Muscle layer of colon (tissue), 2 donors: ENCODE measurements around the gene LRRC8D.

Source experiments
- H3K27ac ChIP-seq: one replicate; pipeline ENCODE4 v1.7.0; 2013; ENCODE audit warnings: low read depth, mild to moderate bottlenecking, low read length, moderate library complexity
- H3K27me3 ChIP-seq, 2 donors: one replicate each; pipeline ENCODE4 v1.7.0; 2013; ENCODE audit warnings: low read length in 2 of 2, mild to moderate bottlenecking in 2 of 2; ENCODE audit not compliant: insufficient read depth in 2 of 2, control insufficient read depth in 1 of 2
- H3K36me3 ChIP-seq: one replicate; pipeline ENCODE4 v1.7.0; 2013; ENCODE audit warnings: mild to moderate bottlenecking, low read length; ENCODE audit not compliant: insufficient read depth
- H3K4me1 ChIP-seq: one replicate; pipeline ENCODE4 v1.7.0; 2013; ENCODE audit warnings: mild to moderate bottlenecking, low read length; ENCODE audit not compliant: insufficient read depth
- H3K4me3 ChIP-seq, 2 donors: one replicate each; pipeline ENCODE4 v1.7.0; 2013; ENCODE audit warnings: low read length in 2 of 2, low read depth in 1 of 2, mild to moderate bottlenecking in 1 of 2, moderate library complexity in 1 of 2
- H3K9ac ChIP-seq: one replicate; pipeline ENCODE4 v1.7.0; 2013; ENCODE audit warnings: low read length
- H3K9me3 ChIP-seq: one replicate; pipeline ENCODE4 v1.7.0; 2013; ENCODE audit warnings: mild to moderate bottlenecking, low read length
- donor health status: abdominal sarcoma.
- donor health status: Adenocarcinoma of cecum.

LRRC8D gene

DNA sequence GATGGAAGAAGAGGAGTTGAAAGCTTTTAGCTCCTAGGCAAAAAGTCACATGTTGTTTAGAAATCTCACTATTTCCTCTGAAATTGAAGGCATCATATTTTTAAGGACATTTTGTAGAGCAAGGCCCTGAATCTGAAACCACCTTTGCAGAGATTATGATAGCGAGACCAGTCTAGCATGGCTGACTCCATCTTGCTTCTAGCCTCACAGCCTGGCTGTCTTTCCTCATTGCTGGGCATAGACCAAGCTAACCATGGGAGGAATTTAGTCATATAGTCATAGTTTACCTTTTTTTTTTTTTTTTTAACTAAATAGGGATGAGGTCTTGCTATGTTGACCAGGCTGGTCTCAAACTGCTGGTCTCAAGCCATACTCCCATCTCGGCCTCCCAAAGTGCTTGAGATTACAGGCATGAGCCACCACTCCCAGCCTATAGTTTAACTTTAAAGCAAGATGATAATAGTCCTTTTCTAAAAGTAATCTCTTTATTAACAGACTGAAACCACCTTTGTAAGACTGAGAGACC lies 131.8 kb downstream of the LRRC8D start:
- Histone ChIP-seq H3K9me3 (no peaks in the 10 kb centered on the region), H3K27me3 (no peaks in the 10 kb centered on the region)

DNA sequence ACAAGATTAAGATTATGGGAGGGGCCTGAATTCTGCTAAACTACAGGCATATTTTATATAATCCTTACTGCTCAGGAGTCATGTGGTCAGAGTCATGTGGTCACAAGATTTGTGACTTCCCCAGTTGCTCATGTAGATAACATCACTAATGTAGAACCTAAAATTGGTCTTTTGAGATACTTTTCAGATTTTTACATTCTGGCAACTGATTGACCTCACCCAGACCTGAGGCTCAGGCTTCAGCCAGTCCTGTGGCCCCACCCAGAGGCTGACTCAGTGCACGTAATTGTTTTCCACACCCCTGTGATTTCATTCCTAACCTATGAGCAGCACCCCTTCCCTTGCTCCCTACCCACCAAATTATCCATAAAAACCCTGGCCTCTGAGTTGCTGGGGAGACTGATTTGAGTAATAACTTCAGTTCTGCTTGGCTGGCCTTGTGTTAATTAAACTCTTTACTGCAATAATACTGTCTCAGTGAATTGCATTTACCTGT lies 132.3 kb downstream of the LRRC8D start:
- no peaks in the 10 kb centered on the region for H3K9me3 ChIP-seq
- H3K4me3 ChIP-seq, result no peak overlapping the region
- H3K27me3 ChIP-seq, result no peaks in the 10 kb centered on the region
- no peaks in the 10 kb centered on the region for H3K36me3 ChIP-seq
- H3K9ac ChIP-seq, result no peak overlapping the region
- no peak overlapping the region for H3K27ac ChIP-seq
- no peaks in the 10 kb centered on the region for H3K4me1 ChIP-seq

More for the DNA sequence above, 131.8 kb downstream of the LRRC8D start:
- Histone ChIP-seq H3K27ac (no peak overlapping the region), H3K4me3 (no peak overlapping the region), H3K9ac (no peak overlapping the region), H3K36me3 (no peaks in the 10 kb centered on the region), H3K4me1 (no peaks in the 10 kb centered on the region)

DNA sequence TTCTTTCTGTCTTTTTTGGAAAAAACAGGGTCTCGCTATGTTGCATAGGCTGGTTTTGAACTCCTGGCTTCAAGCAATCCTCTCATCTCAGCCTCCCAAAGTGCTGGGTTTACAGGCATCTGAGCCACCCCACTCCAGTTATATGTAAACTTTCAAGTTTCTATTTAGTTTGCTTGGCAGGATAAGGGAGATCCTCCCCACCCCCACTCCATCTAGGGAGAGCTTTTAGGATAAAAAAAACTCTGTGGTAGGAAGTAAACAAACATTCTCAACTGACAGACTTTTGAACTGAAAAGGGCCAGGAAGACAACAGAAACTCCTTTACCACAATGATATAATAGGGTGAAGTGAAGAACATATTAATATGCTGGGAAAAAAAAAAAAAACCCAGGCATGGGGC lies 133.1 kb downstream of the LRRC8D start:
- Histone ChIP-seq H3K27me3 (no peaks in the 10 kb centered on the region), H3K9ac (no peak overlapping the region), H3K27ac (no peak overlapping the region), H3K4me1 (no peaks in the 10 kb centered on the region), H3K9me3 (no peaks in the 10 kb centered on the region), H3K36me3 (no peaks in the 10 kb centered on the region), H3K4me3 (no peak overlapping the region)

DNA sequence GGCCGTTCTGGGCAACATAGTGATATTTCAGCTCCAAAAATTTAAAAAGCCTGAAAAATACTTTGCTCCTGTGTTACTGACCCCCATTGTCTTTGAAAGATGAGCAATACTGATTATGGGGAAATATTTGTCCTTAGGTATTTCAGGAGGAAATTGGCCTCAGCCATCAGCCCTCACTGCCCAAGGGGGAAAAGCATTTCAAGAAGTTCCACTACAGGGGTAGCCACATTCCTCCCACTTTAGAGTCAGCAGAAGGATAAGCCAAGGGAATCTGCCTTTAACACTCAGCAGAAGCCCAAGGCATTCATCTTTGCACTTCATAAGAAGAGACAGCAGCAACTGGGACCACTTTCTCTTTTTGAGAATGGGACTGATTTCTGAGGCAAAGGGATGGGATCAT lies 133.6 kb downstream of the LRRC8D start:
- H3K4me1 ChIP-seq, result no peaks in the 10 kb centered on the region
- H3K27me3 ChIP-seq, result no peaks in the 10 kb centered on the region
- H3K9ac ChIP-seq, result no peak overlapping the region
- H3K27ac ChIP-seq, result no peak overlapping the region
- H3K36me3 ChIP-seq, result no peaks in the 10 kb centered on the region
- H3K4me3 ChIP-seq, result no peak overlapping the region
- H3K9me3 ChIP-seq, result no peaks in the 10 kb centered on the region

DNA sequence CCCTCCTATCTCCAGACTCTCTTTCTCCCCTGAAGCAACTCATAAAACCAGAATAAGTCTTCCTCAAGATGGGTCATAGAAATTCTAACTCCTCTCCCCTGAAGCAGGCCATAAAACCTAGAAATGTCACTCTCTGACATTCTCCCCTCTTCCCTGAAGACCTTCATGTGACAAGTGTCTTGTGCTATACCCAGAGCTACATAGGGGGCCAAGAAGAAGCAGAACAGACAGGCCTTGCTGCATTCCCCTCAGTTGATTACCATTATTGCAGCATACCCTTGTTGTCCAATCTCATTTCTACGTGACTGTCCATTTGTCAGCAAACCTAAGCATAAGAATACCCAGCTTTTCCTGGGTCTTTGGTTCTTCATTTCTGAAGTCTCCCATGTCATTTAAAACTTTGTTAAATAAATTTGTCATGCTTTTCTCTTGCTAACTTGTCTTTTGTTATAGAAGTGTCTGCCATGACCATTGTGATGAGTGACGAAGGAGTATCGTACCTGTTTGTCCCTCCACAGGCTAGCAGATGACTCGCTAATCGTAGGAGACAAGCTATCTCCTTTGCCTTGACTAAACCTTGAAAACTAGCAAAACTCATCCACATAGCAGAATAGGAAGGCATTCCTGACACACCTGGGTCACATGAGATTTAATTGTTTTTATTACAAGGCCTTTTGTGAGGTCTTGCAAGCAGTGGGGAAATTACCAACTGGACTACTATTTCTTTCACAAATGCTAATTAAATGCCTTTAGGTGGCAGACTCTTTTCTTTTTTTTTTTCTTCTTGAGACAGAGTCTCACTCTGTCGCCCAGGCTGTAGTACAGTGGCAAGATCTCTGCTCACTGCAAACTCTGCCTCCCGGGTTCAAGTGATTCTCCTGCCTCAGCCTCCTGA lies 134.7 kb downstream of the LRRC8D start:
- no peaks in the 10 kb centered on the region for H3K36me3 ChIP-seq
- no peak overlapping the region for H3K4me3 ChIP-seq

DNA sequence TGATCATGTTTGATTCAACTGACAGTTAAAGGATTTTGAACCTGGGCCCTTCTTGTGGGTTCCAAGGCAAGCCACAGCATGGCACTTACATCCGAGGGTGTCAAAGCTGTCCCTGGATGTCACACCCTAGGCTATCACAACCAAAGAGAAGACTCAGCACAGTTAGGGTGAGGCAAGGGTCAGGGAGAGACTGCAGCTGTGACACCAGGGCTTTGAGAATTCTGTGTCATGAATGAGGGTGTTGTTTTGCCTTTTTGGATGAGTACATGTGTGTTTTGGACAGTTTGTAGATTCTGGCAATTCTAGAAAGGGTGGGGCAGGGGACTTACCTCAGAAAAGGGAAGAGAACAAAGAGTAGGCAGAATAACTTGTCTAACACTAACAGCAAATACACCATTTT lies 136.3 kb downstream of the LRRC8D start:
- H3K27ac ChIP-seq, result no peak overlapping the region
- no peak overlapping the region for H3K9ac ChIP-seq
- H3K4me3 ChIP-seq, result no peak overlapping the region
- H3K36me3 ChIP-seq, result no peaks in the 10 kb centered on the region
- H3K4me1 ChIP-seq, result peaks cover 3% of the 10 kb centered on the region
- H3K9me3 ChIP-seq, result no peaks in the 10 kb centered on the region
- no peaks in the 10 kb centered on the region for H3K27me3 ChIP-seq

More for the DNA sequence above, 134.7 kb downstream of the LRRC8D start:
- H3K4me1 ChIP-seq, result no peaks in the 10 kb centered on the region
- H3K27me3 ChIP-seq, result no peaks in the 10 kb centered on the region
- H3K9ac ChIP-seq, result no peak overlapping the region
- no peak overlapping the region for H3K27ac ChIP-seq
- no peaks in the 10 kb centered on the region for H3K9me3 ChIP-seq

DNA sequence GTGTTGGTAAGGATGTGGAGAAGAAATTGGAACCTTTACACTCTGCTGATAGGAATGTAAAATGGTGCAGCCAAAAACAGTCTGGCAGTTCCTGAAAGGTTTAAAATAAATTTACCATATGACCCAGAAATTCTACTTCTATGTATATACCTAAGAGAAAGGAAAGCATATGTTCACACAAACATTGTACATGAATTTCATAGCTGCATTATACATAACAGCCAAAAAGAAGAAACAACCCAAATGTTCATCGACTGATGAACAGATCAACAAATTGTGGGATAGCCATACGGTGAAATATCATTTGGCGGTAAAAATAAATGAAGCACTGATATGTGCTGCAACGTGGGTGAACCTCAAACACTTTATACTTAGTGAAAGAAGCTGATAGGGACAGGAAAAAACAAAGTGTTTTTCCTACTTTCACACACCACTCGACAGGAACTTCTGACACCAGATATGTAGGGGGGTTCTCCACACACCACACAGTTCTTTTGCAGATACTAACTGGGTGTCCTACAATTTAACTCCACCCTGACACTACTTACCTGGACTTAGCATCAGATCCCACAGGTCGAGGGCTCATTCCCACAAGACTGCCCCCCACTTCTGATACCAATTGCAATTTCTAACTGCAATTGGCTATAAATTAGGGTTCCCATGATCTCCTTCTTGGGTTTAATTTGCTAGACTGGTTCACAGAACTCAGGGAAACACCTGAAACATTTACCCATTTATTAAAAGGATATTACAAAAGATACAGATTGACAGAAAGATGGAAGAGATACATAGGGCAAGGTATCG lies 138.2 kb downstream of the LRRC8D start:
- no peaks in the 10 kb centered on the region for H3K9me3 ChIP-seq
- no peak overlapping the region for H3K27ac ChIP-seq
- H3K9ac ChIP-seq, result no peak overlapping the region
- H3K27me3 ChIP-seq, result no peaks in the 10 kb centered on the region
- no peak overlapping the region for H3K4me3 ChIP-seq
- peaks cover 10% of the 10 kb centered on the region for H3K4me1 ChIP-seq
- H3K36me3 ChIP-seq, result no peaks in the 10 kb centered on the region

DNA sequence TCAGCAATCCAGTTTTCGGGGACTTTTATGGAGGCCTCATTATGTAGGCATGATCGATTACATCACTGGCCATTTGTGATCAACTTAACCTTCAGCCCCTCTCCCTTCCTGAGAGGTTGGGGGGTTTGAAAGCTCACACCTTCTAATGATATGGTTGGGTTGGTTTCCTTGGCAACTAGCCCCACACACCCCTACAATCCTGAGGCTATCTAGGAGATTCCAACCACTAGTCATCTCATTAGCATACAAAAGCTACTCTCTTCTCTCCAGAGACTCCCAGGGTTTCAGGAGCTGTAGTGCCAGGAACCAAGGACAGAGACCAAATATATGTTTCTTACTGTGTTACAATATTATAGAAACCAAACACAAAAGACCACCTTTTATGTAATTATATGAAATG lies 138.9 kb downstream of the LRRC8D start:
- Histone ChIP-seq H3K36me3 (no peaks in the 10 kb centered on the region), H3K4me1 (peaks cover 10% of the 10 kb centered on the region), H3K27me3 (no peaks in the 10 kb centered on the region), H3K27ac (no peak overlapping the region), H3K9ac (no peak overlapping the region), H3K9me3 (no peaks in the 10 kb centered on the region), H3K4me3 (no peak overlapping the region)

DNA sequence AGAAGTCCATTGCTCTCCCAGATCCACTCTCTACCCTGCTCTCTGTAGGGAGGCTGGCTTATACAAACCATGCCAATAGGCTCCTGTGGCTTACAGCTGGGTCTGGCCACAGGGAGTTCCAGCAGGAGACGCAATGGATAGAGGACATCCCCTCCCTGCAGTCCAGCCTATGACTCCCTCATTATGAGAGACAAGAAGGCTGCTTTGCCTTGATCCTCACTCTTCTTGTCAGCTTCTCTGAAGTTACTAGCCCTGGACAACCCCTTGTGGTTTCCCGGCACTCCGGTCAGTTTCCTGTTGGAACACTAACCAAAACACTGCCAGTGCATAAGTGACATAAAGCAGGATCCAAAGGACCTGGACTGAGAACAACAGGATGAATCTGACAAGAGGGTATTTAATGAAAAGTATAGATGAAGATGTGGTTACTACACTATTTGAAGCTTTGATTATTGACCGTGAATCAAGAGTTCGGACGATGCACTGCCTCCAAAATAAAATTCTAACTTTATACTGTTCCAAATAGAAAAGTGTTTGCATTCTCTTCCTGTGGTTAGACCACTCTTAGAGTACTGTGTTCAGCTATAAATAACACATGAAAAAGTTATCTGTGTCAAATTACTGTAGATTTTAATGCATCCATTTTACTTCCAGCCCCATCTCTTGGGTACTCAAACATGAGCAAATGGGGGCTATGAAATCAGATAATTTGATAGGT lies 141.4 kb downstream of the LRRC8D start:
- H3K9me3 ChIP-seq, result no peaks in the 10 kb centered on the region
- no peak overlapping the region for H3K27ac ChIP-seq
- no peaks in the 10 kb centered on the region for H3K36me3 ChIP-seq
- no peak overlapping the region for H3K9ac ChIP-seq
- H3K4me1 ChIP-seq, result peaks cover 10% of the 10 kb centered on the region
- H3K27me3 ChIP-seq, result no peaks in the 10 kb centered on the region
- no peak overlapping the region for H3K4me3 ChIP-seq

DNA sequence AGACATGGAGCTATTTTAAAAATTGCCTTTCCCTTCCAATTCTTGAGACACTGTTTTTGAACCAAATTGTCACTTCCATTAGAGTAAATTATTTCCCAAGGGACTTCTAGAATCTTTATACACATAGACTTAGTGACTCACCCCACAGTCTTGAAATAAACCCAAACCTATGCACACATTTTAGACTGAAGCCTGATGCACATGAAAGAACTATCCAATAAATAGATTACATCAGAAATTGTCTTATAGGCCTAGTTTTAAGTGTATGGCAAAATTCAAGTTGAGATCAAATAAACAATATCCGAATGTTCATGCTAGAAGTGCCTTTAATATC lies 141.9 kb downstream of the LRRC8D start:
- no peaks in the 10 kb centered on the region for H3K36me3 ChIP-seq
- no peaks in the 10 kb centered on the region for H3K9me3 ChIP-seq
- H3K9ac ChIP-seq, result no peak overlapping the region
- no peak overlapping the region for H3K4me3 ChIP-seq
- no peaks in the 10 kb centered on the region for H3K27me3 ChIP-seq
- H3K4me1 ChIP-seq, result peaks cover 10% of the 10 kb centered on the region
- no peak overlapping the region for H3K27ac ChIP-seq

DNA sequence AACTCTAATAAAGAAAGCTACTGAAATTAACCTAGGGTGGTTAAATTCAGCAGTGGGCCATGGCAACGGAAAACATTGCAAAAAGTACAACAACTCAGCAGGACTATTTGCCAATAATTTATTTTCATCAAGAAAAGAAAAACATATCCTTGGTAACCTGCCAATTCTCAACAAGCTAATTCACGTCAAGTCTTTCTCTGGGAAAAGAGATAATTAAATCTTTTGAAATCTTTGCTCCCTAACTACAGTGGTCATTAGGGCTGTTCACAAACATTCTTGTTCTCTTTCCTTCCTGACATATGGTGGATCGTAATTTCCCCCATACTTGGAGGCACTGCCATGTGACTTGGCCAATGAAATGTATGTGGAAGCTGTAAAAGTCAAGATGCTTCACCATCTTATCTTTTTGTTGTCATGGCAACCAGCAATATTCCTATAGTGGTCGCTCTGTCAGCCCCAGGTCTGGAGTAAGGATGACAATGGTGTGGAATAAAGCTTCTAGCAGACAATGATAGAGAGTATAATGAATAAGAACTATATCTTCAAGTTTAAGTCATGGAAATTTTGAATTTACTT lies 144.4 kb downstream of the LRRC8D start:
- Histone ChIP-seq H3K4me3 (no peak overlapping the region), H3K9me3 (no peaks in the 10 kb centered on the region), H3K36me3 (no peaks in the 10 kb centered on the region), H3K27me3 (no peaks in the 10 kb centered on the region), H3K9ac (no peak overlapping the region), H3K27ac (no peak overlapping the region), H3K4me1 (peaks cover 10% of the 10 kb centered on the region)
